Measurements from ENCODE around the gene DLK2.

GRCh38 chr6:43495409-43495941, 40.1 kb upstream of the DLK2 start:
- TF ChIP-seq CTCF (IDR thresholded peaks at IDR 0.05; ENCODE audit: low read depth, low read length) (no peak), POLR2A (IDR thresholded peaks at IDR 0.05; ENCODE audit: extremely low read depth, insufficient read length) (no peak)

All from NB4 (cell line).